ENCODE results near the gene GOSR2. TPM values are rescaled to one million over a fixed set of nuclear protein-coding genes. Genes with fewer than 3 reads are reported as not detected.

The GOSR2 gene
- total RNA-seq, 1 experiment from 2014 or later: 53.5 TPM

DNA sequence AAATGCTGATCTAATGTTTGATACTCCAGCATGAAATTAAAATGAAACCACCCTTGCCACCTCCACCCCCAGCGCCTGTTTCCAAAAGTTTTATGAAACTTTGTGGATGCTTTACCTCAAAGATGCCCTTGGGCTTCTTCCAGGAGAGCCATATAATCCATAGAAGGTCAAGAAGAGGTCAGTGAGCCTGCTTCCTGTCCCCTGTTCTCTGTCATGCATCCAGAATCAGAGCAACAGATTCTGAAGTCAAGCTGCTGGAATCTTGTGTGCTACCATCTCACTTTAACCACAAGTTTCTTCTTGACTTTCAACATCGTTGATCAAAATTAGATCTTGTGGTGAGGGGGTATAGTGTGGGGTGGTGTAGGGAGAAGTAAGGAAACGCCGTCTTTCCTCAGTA lies 8.6 kb downstream of the GOSR2 start:
- Histone ChIP-seq H3K14ac (ENCODE audit: insufficient read depth, low read length) (no peak overlapping the region), H2AFZ (ENCODE audit: low read length) (no peak overlapping the region), H3K23ac (ENCODE audit: insufficient read length, low read depth, low read length) (no peak overlapping the region), H3K9ac (ENCODE audit: extremely low read depth, insufficient read length, low read length) (no peak overlapping the region), H2AK5ac (ENCODE audit: insufficient read length, low read length) (no peak overlapping the region), H3K4me2 (ENCODE audit: insufficient read depth, insufficient read length, low read length) (no peak overlapping the region), H2BK20ac (ENCODE audit: low read depth, low read length, poor library complexity, severe bottlenecking) (no peak overlapping the region), H4K91ac (ENCODE audit: insufficient read length, low read depth, low read length) (no peak overlapping the region), H3K18ac (ENCODE audit: insufficient read length, low read depth, low read length) (no peak overlapping the region), H3K4ac (ENCODE audit: low read depth, low read length) (no peak overlapping the region), H3K23me2 (ENCODE audit: insufficient read length, low read depth, low read length, poor library complexity, severe bottlenecking) (no peaks in the 10 kb centered on the region), H3K4me1 (ENCODE audit: insufficient read depth, low read length) (no peaks in the 10 kb centered on the region), H2BK15ac (ENCODE audit: low read depth, low read length) (no peak overlapping the region), H2BK12ac (ENCODE audit: insufficient read length, low read depth, low read length) (no peak overlapping the region), H3K27me3 (ENCODE audit: insufficient read depth, low read length) (no peaks in the 10 kb centered on the region), H2BK5ac (ENCODE audit: insufficient read length, low read length) (no peak overlapping the region), H3K27ac (ENCODE audit: insufficient read length, low read depth, low read length) (no peak overlapping the region), H3K9me3 (ENCODE audit: control insufficient read depth, low read depth, low read length) (no peaks in the 10 kb centered on the region), H3K56ac (ENCODE audit: insufficient read length, low read depth, low read length) (no peak overlapping the region), H4K5ac (ENCODE audit: insufficient read length, low read depth, low read length) (no peak overlapping the region), H4K8ac (replicated peaks; ENCODE audit: insufficient read length, low read depth, low read length) (no peak overlapping the region), H3K79me2 (ENCODE audit: insufficient read depth, low read length) (peaks cover 7% of the 10 kb centered on the region; the same call in 1 of the 2 replicates), H4K20me1 (ENCODE audit: control insufficient read depth, insufficient read depth, insufficient read length) (no peaks in the 10 kb centered on the region), H3T11ph (ENCODE audit: low read length) (no peak overlapping the region), H2BK120ac (ENCODE audit: low read depth, low read length, poor library complexity, severe bottlenecking) (no peak overlapping the region), H3K79me1 (ENCODE audit: insufficient read depth, low read depth, low read length, poor library complexity, severe bottlenecking) (peaks cover 8% of the 10 kb centered on the region)
- Mint-ChIP-seq H3K36me3 (ENCODE audit: insufficient read depth in 1 of 3, low read depth in 3 of 3) (peaks cover 26 to 63% (median 59%) of the 10 kb centered on the region in 3 experiments; a peak in 6 of 7 replicates), H3K4me3 (no peak overlapping the region), H3K27ac (no peak overlapping the region), H3K4me1 (no peaks in the 10 kb centered on the region), H3K27me3 (ENCODE audit: low read depth) (no peaks in the 10 kb centered on the region), H3K9me3 (no peaks in the 10 kb centered on the region)
- DNase-seq: no peak
- TF ChIP-seq CTCF (conservative IDR thresholded peaks at IDR 0.05): no peak
- WGBS (ENCODE audit: extremely low coverage, insufficient read length, low lambda C conversion rate): no CpG with 5 or more reads among the region's 4 CpGs

Measured in H9 (cell line).